Measurements from ENCODE around the gene AUTS2. TPM values are rescaled to one million over a fixed set of nuclear protein-coding genes. Genes with fewer than 3 reads are reported as not detected.

Gene AUTS2
- total RNA-seq, 1 donor from 2014 or later: 5.3 TPM

DNA sequence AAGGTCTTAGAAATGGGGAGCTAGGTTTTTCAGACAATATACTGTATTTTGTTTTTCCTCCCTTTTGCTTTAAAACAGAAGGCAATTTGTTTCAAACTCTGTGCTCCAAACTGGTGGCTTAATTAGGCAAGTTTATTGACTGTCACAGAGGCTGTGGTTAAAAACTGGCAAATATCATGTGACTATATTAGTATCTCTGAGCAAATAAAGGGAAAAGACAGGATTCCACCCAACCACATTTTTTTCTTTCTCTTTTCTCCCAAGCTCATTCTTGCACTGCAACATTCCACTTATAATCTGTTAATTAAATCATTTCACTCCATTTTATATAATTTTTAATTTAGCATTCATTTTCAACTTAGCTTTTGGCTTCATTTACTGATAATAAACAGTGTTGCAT lies 615.8 kb downstream of the AUTS2 start:
- DNase-seq (ENCODE audit: missing footprints) (no peak), ATAC-seq (no peak)
- intact Hi-C loops (cut with DNase I): no loop called here

DNA sequence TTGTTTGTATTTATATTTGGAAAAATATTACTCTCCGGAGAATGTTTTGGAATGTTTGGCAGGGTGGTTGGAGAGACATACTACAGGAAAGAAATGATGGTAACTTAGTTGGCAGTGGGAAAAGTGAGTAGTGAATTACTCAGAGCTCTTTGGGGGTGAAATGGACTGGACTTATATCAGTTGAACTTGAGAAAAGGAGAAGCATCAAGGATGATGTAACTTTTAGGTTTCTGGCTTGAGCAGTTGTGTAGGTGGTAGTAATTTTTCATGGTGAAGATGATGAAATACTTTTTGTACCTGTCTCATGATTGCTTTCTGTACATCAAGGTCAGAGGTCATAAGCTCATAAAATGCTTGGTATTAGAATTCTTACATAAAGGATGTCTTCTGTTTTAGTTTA lies 617.2 kb downstream of the AUTS2 start:
- ATAC-seq: no peak
- intact Hi-C loops (cut with DNase I): no loop called here

DNA sequence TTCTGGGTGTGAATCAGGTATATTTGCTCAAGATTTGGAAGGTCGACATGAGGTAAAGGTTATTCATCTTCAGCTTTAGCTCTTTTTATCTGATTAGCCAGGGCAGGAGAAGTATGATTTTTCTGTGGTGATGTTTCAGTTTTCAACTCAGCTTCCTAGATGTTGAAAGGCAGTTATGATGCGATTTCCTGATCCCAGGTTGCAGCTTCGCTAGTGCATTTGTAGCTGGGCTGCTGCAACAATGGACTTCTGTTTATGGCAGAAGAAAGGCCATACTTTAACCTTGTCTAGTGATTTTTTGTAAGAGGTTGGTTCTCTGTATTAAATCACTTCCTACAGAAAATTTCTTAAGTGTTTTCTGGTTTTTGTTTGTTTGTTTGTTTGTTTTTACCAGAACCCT lies 619.3 kb downstream of the AUTS2 start:
- intact Hi-C loops (cut with DNase I): no loop called here
- DNase-seq (ENCODE audit: missing footprints) (no peak), ATAC-seq (no peak)

More for the DNA sequence above, 617.2 kb downstream of the AUTS2 start:
- DNase-seq (ENCODE audit: missing footprints): no peak

- ATAC-seq (no peak), DNase-seq (ENCODE audit: missing footprints) (no peak)
- intact Hi-C loops (cut with DNase I): no loop called here
Measured at GRCh38 chr7:70218006-70218405, 619.7 kb downstream of the AUTS2 start.

GRCh38 chr7:70219061-70219460 lies 620.8 kb downstream of the AUTS2 start:
- DNase-seq (ENCODE audit: missing footprints): no peak
- intact Hi-C loops (cut with DNase I): no loop called here
- ATAC-seq: no peak

GRCh38 chr7:70229242-70229641 lies 631.0 kb downstream of the AUTS2 start:
- intact Hi-C loops (cut with DNase I): no loop called here
- ATAC-seq (no peak), DNase-seq (ENCODE audit: missing footprints) (no peak)

DNA sequence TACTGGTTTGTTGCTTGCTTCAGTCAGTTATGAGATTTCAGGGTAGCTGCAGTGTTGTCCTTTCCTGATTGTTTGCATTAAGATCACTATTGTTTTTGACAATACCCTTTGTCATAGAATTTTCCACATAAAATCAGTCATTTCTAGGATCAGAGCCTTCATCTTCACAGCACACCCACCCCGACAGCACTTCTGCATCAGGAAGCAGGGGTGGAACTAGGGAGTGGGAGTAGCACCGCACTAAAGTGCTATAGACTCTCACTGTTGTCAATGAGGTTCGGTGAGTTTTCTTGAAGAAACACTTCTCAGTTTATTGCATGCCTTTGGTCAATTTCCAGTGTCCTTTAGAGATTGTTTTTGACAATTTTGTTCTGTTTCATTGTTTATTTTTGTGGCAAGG lies 632.5 kb downstream of the AUTS2 start:
- no peak for DNase-seq (ENCODE audit: missing footprints)
- no peak for ATAC-seq
- intact Hi-C loops (cut with DNase I): no loop called here

DNA sequence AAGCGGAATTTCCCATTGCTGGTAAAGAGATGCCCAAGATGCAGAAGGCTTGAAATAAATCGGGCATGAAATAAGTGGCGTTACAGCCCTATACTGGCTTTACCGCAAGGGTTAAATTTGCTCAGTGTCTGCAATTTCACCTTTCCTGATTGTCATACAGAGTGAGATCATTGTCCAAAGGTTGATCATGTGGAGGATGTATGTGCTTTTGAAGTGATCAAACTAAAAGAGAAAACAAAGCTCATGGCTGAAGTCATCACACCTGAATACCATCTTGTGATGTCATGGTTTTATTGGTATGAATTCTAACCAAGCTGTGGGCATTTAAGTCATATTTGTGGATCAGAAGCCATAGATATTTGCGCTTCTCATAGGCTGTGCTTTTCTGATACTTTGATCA lies 635.5 kb downstream of the AUTS2 start:
- ATAC-seq (no peak), DNase-seq (ENCODE audit: missing footprints) (no peak)
- intact Hi-C loops (cut with DNase I): no loop called here

DNA sequence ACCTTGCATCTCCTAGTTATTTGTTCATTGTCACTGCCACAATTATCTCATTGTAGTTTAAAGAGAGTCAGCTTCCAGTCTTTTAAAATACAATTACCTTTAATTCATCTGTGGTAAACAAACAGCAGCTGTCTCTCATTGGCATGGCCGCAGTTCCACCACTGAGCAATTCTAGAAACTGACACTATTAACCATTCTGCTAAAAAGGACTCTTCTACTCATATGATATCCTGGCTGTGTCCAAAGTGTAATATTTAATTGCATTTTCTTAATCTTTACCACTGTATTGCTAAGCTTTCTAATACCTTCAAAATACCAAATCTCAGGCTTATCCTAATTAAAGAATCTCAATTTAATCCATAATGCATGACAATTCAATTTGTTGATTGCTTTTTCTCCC lies 639.0 kb downstream of the AUTS2 start:
- ATAC-seq: no peak
- intact Hi-C loops (cut with DNase I): no loop called here
- no peak for DNase-seq (ENCODE audit: missing footprints)

GRCh38 chr7:70237831-70238575 lies 639.7 kb downstream of the AUTS2 start:
- ATAC-seq (no peak), DNase-seq (ENCODE audit: missing footprints) (no peak)
- intact Hi-C loops (cut with DNase I): no loop called here

GRCh38 chr7:70239918-70240317 lies 641.6 kb downstream of the AUTS2 start:
- ATAC-seq (no peak), DNase-seq (ENCODE audit: missing footprints) (no peak)
- intact Hi-C loops (cut with DNase I): no loop called here

DNA sequence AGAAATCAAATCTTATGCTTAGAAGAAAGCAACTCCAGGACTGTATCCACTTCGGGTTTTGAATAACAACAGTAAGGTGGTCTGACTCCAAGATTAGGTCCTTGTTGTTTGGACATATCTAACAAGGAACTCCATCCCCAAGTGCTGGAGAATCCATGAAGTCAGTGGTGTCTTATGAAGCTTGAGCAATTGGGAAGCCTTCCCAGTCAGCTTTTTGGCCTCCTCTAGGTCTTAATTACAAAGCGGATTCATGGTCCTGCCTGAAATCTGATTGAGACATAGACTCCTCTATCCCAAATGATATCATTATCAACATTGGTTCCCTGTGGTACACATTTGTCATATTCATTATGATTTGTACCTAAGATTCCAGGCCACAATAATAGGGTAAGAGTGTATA lies 642.6 kb downstream of the AUTS2 start:
- no peak for ATAC-seq
- DNase-seq (ENCODE audit: missing footprints): no peak
- intact Hi-C loops (cut with DNase I): no loop called here

DNA sequence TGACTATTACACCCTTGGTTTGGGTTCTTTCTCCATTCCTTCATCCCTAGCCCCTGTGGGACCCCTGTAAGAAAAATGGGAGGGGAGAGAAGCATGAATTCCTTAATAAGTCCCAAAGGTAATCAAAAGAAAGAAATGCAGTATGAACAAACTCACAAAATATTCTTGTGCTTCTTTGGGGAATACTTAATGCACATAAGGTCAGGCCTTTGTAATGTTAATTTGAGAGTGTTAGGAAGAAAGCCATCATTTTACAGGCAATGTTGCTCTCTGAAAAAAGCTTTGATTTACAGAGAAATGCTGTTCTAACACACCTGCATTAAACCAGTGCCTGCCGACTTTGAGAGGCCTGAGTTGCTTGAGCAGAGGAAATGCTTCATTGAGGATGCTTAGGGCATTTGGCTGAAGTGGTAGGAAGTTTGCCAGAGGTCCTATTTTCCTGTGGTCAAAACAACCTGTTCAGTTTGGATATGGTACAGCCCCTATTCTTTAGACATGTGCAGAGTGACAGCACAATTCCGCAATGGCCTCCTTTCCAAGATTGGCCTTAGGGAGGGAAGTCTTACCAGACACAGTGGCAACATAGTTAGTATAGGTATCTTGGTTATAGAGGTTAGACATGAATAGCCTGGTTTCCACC lies 643.4 kb downstream of the AUTS2 start:
- no peak for ATAC-seq
- no peak for DNase-seq (ENCODE audit: missing footprints)
- intact Hi-C loops (cut with DNase I): no loop called here

GRCh38 chr7:70242826-70243225 lies 644.6 kb downstream of the AUTS2 start:
- intact Hi-C loops (cut with DNase I): no loop called here
- ATAC-seq (no peak), DNase-seq (ENCODE audit: missing footprints) (no peak)

- DNase-seq (ENCODE audit: missing footprints): no peak
- peak; percentile 16 for ATAC-seq
- intact Hi-C loops (cut with DNase I): no loop called here
Measured at GRCh38 chr7:70243443-70243842, 645.2 kb downstream of the AUTS2 start.

DNA sequence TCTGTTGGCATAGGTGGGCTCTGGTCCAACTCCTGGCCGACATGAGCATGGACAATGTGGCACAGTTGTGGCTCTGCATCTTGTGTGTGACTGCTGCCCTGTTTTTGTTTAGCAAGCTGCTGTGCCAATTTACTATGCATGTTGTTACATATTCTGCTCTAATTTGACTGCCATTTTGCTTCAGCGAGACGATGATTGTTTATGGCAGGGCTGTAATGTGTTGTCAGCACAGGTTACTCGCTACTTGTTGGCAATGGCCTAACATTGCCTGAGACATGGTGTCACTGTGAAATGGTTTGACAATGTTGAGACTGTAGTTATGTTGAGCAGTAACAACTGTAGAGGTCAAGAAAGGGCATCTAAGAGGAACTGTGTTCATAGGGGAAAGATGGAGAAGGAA lies 659.6 kb downstream of the AUTS2 start:
- intact Hi-C loops (cut with DNase I): no loop called here
- ATAC-seq (no peak), DNase-seq (ENCODE audit: missing footprints) (no peak)

DNA sequence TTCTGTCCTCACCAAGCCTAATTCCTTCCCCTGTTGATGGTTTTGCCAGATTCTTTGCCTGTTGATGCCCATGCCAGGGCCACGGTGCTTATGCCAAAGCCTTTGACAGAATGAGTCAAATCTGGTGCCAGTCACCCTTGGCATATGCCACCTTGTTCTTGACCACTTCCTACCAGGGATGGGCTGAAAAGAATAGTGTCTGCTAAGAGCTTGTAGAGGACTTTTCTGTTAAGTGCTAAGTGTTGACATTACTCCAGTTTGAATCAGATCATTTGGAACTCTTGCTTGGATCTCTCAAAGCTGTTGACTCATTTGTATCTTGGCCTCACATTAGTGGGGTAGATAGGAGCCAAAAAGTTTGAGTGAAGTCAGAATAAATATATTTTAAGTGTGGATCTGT lies 661.2 kb downstream of the AUTS2 start:
- ATAC-seq: peak; percentile 71
- DNase-seq (ENCODE audit: missing footprints): no peak
- intact Hi-C loops (cut with DNase I): no loop called here

DNA sequence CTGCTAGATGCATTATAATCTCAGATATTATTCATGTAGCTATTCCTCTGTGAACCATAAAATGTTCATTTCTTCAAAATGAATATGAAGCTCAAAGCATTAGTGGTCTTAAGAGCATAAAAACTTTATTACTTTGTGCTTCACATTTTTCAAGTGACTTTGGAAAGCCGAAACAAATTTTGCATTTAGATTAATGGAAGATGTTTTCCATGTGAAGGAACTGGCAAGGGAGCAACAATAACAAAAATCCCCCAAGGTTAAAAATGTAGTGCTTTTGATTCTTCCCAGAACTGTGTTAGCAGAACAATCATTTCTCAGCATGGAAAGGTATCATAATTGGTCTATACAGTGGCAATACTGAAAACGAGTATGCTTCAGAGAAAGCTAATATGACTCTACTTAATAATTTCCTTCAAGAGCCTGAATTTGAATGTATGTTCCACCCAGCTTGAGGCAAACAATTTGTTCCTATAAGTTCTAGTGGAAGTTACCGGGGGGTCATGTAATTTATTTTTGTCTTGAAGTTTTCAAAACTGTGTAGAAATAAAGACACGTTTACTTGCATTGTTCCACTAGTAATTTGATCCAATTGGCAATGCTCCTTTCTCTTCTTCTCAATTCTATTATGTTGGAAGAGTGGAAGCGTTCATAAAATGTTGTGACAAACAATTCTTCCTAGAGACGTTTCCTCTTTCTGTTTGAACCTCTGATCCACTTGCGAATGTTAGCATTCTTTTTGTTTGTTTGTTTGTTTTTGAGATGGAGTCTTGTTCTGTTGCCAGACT lies 665.4 kb downstream of the AUTS2 start:
- no peak for ATAC-seq
- intact Hi-C loops (cut with DNase I): no loop called here
- no peak for DNase-seq (ENCODE audit: missing footprints)

DNA sequence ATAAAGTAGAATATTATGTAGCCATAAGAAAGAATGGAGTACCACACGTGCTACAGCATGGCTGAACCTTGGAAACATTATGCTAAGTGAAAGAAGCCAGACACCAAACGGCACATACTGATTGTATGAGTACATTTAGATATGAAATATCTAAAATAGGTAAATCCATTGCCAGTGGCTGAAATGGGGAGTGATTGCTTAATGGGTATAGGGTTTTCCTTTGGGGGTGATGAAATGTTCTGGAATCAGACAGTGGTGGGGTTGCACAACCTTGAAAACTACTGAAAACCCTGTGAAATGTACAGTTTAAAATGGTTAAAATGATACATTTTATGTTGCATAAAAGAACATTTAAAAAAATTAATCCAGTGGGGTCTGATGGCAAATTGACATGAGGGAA lies 667.9 kb downstream of the AUTS2 start:
- DNase-seq (ENCODE audit: missing footprints) (no peak), ATAC-seq (no peak)
- intact Hi-C loops (cut with DNase I): no loop called here

Data from Right ventricle myocardium inferior (tissue), 1 donor.